Astrocyte of the spinal cord (primary cell): Measurements from ENCODE around the gene VPS4A.
"Not testable (repeated sequence)": the region's sequence is repeated elsewhere in the genome, so short reads cannot be mapped to it uniquely, and the experiment has no call there.

Source experiments
- DNase-seq: peaks from one replicate; pipeline ENCODE4 v3.0.0; 2011; ENCODE audit warnings: low read depth, low spot score
- H3K4me3 ChIP-seq: 2 replicates; pipeline ENCODE4 v1.5.1; 2011; ENCODE audit warnings: low read depth, mild to moderate bottlenecking, low read length, moderate library complexity
- CTCF ChIP-seq: IDR thresholded peaks from 2 replicates; pipeline ENCODE4 v1.5.1; 2012; ENCODE audit warnings: low read depth, mild to moderate bottlenecking, low read length, inconsistent platforms
- in situ Hi-C: cut with HindIII; loops from 2 replicates; pipeline ENCODE4 v1.10.0; 2017; ENCODE audit warnings: low sequenced_read_pairs

VPS4A gene

DNA sequence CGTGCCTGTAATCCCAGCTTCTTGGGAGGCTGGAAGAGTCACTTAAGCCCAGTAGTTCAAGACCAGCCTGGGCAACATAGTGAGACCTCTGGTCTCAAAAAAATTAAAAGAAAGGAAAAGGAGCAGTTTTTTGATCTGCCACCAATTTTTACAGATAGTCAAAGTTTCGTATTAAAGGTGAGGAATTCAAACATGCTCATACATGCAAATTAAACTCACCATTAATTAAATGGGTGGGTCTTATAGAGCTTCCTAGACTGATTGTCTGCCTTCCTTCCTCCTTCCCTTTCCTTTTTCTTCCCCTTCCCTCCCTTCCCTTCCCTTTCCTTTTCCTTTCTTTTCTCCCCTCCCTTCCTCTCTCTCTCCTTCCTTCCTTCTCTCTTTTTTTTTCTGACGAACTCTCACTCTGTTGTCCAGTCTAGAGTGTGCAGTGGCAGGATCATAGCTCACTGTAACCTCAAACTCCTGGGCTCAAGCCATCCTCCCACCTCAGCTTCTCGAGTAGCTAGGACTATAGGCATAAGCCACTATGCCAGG is 36.4 kb upstream of the VPS4A start:
- in situ Hi-C loops, result no loop called here
- TF ChIP-seq CTCF, result no peak
- DNase-seq, result no peak
- H3K4me3 ChIP-seq, result no peak overlapping the region

GRCh38 chr16:69276148-69277115 is 34.7 kb upstream of the VPS4A start:
- peak; percentile 95 for DNase-seq
- H3K4me3 ChIP-seq, result no peak overlapping the region
- in situ Hi-C loops, result no loop called here
- no peak for TF ChIP-seq CTCF

DNA sequence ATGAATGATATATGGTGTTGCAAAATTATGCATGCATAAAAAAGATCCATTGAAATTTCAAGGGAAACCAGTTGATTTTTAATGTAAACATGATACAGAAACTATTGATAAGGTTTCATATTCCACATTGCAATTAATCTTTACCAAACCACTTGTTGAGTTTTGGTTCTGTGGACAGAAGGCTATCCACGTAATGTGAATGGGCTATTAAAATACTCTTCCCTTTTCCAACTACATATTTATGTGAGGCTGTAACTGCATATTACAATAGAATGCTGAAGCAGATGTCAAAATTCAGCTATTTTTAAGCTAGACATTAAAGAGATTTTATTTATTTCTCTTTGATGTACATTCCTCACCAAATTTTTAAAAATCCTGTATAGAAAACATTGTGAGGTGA is 33.7 kb upstream of the VPS4A start:
- no peak overlapping the region for H3K4me3 ChIP-seq
- no peak for TF ChIP-seq CTCF
- no peak for DNase-seq
- in situ Hi-C loops, result no loop called here

DNA sequence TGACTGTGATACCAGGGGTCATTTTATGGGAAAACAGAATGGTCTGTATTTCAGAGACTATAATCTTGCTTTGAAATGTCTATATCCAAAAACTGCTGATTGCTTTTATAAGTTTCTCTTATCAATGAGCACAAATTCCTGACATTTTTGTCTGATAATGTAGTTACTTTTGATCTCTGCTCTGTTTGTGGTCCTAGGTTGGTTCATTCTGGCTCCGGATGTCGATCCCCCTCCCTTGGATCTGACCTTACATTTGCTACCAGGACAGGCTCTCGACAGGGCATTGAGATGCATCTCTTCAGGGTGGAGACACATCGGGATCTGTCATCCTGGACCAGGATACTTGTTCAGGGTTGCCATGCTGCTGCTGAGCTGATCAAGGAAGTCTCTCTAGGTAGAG is 27.3 kb upstream of the VPS4A start:
- no peak for DNase-seq
- no peak for TF ChIP-seq CTCF
- in situ Hi-C loops, result no loop called here
- no peak overlapping the region for H3K4me3 ChIP-seq

GRCh38 chr16:69285240-69285639 is 25.9 kb upstream of the VPS4A start:
- DNase-seq, result no peak
- in situ Hi-C loops, result no loop called here
- no peak overlapping the region for H3K4me3 ChIP-seq
- TF ChIP-seq CTCF, result no peak

DNA sequence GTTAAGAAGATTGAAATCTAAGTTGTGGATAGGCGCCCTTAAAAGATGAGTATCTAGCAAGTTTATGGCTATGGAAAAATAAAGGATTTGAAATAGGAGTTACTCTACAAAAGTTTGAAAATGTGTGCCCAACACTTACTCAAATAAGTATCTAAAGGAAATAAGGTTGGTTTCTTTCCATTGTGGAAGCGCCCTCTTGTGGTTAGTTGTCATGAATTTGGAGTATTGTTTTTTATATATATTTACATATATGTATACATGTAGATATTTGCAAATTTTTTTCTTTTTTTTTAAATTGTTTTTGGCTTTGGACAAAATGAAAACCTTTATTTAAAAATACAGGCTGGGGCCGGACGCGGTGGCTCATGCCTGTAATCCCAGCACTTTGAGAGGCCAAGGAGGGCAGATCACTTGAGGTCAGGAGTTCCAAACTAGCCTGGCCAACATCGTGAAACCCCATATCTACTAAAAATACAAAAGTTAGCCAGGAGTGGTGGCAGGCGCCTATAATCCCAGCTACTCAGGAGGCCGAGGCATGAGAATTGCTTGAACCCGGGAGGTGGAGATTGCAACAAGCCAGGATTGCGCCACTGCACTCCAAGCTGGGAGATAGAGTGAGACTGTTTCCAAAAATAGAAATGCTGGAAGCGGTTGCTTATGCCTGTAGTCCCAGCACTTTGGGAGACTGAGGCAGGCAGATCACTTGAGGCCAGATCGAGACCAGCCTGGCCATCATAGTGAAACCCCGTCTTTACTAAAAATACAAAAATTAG is 24.0 kb upstream of the VPS4A start:
- no peak overlapping the region for H3K4me3 ChIP-seq
- peak; percentile 83 for DNase-seq
- TF ChIP-seq CTCF, result peak; percentile 49
- in situ Hi-C loops, result no loop called here

DNA sequence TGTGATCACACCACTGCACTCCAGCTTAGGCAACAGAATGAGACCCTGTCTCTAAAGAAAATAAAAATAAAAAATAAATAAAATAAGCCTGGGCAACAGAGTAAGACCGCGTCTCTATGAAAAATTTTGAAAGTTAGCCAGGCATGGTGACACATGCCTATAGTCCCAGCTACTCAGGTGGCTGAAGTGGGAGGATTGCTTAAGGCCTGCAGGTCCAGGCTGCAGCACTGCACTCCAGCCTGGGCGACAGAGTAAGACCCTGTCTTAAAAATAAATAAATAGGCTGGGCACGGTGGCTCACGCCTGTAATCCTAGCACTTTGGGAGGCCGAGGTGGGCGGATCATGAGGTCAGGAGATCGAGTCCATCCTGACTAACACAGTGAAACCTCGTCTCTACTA is 19.5 kb upstream of the VPS4A start:
- H3K4me3 ChIP-seq, in situ Hi-C loops, DNase-seq: not testable (repeated sequence)
